HUES64 (cell line): ENCODE data around the gene USP30. TPM values are rescaled to one million over a fixed set of nuclear protein-coding genes. Genes with fewer than 3 reads are reported as not detected.
A peak's percentile ranks its signal among the peaks of the same experiment; 100 is the strongest.

Experiments
- H3K27ac ChIP-seq: 2 replicates; pipeline ENCODE4 v1.7.0; 2013; ENCODE audit warnings: low read depth, low read length, inconsistent platforms
- H3K27me3 ChIP-seq: 2 replicates; pipeline ENCODE4 v1.6.1; 2013; ENCODE audit warnings: mild to moderate bottlenecking, low read length; ENCODE audit not compliant: insufficient read depth
- H3K36me3 ChIP-seq: 2 replicates; pipeline ENCODE4 v1.6.1; 2013; ENCODE audit warnings: mild to moderate bottlenecking, low read length; ENCODE audit not compliant: insufficient read depth
- H3K4me1 ChIP-seq: 2 replicates; pipeline ENCODE4 v1.6.1; 2013; ENCODE audit warnings: mild to moderate bottlenecking, low read length, moderate library complexity; ENCODE audit not compliant: insufficient read depth
- H3K4me3 ChIP-seq: 2 replicates; pipeline ENCODE4 v1.5.1; 2013; ENCODE audit warnings: mild to moderate bottlenecking, low read length, moderate library complexity
- H3K9ac ChIP-seq: 2 replicates; pipeline ENCODE4 v1.6.1; 2013; ENCODE audit warnings: mild to moderate bottlenecking, low read depth, low read length
- H3K9me3 ChIP-seq: 2 replicates; pipeline ENCODE4 v1.6.1; 2013; ENCODE audit warnings: low read depth, low read length; ENCODE audit not compliant: insufficient read depth
- WGBS: fragments of 150-250, 120-280 bp; methylation state at CpG from one replicate; pipeline ENCODE4 v1.1.7; 2013; ENCODE audit warnings: missing lambda C conversion rate; 5-methylcytosine and 5-hydroxymethylcytosine counted together
- polyA plus RNA-seq, 2 experiments: library from polyadenylated mRNA; stranded (reverse); fragments of 50-300 nt; gene quantifications; one replicate each; pipeline ENCODE4 v1.2.3, GENCODE V29; 2013

USP30 gene
- polyA plus RNA-seq (2013, experiment 1 of 2), result 5.6 TPM
- polyA plus RNA-seq (2013, experiment 2 of 2), result 7.0 TPM

- H3K4me1 ChIP-seq, result no peaks in the 10 kb centered on the region; the same call in 1 of the 2 replicates
- WGBS, result under 1% methylated on average over 61 of the region's 61 CpGs
- no peaks in the 10 kb centered on the region for H3K36me3 ChIP-seq
- H3K9me3 ChIP-seq, result no peaks in the 10 kb centered on the region
- peak within 1 kb of the TSS; percentile 60 for H3K9ac ChIP-seq
- H3K4me3 ChIP-seq, result peak within 1 kb of the TSS; percentile 93
- no peak within 1 kb of the TSS for H3K27ac ChIP-seq
- no peaks in the 10 kb centered on the region for H3K27me3 ChIP-seq
These were observed at the start of gene USP30 for GRCh38 chr12:109052414-109053323. USP30 (plus strand) TSS chr12:109052576; CDS start chr12:109052679, 103 bp downstream.

- Histone ChIP-seq H3K9ac (no peak overlapping the region), H3K36me3 (no peaks in the 10 kb centered on the region), H3K9me3 (no peaks in the 10 kb centered on the region), H3K4me3 (no peak overlapping the region), H3K27me3 (no peaks in the 10 kb centered on the region), H3K27ac (no peak overlapping the region), H3K4me1 (no peaks in the 10 kb centered on the region)
- 97% methylated on average over 3 of the region's 3 CpGs for WGBS
These were observed 48.4 kb upstream of the USP30 start for GRCh38 chr12:109004017-109004416.

GRCh38 chr12:109009766-109010165, 42.6 kb upstream of the USP30 start:
- 90% methylated on average over 1 of the region's 1 CpG for WGBS
- H3K27me3 ChIP-seq, result no peaks in the 10 kb centered on the region

GRCh38 chr12:109010259-109010658, 42.1 kb upstream of the USP30 start:
- WGBS, result 80% methylated on average over 2 of the region's 2 CpGs
- Histone ChIP-seq H3K4me1 (no peaks in the 10 kb centered on the region), H3K9ac (no peak overlapping the region), H3K36me3 (no peaks in the 10 kb centered on the region), H3K4me3 (no peak overlapping the region), H3K9me3 (no peaks in the 10 kb centered on the region), H3K27ac (no peak overlapping the region), H3K27me3 (no peaks in the 10 kb centered on the region)

More at GRCh38 chr12:109009766-109010165, 42.6 kb upstream of the USP30 start:
- H3K27ac ChIP-seq, result no peak overlapping the region
- H3K9me3 ChIP-seq, result no peaks in the 10 kb centered on the region
- no peaks in the 10 kb centered on the region for H3K4me1 ChIP-seq
- no peak overlapping the region for H3K9ac ChIP-seq
- H3K4me3 ChIP-seq, result no peak overlapping the region
- no peaks in the 10 kb centered on the region for H3K36me3 ChIP-seq

GRCh38 chr12:109014984-109015765, 37.2 kb upstream of the USP30 start:
- no peaks in the 10 kb centered on the region for H3K4me1 ChIP-seq
- no peak overlapping the region for H3K4me3 ChIP-seq
- H3K27me3 ChIP-seq, result no peaks in the 10 kb centered on the region
- H3K27ac ChIP-seq, result no peak overlapping the region
- no peaks in the 10 kb centered on the region for H3K9me3 ChIP-seq
- H3K36me3 ChIP-seq, result no peaks in the 10 kb centered on the region
- no peak overlapping the region for H3K9ac ChIP-seq
- WGBS, result 91% methylated on average over 6 of the region's 6 CpGs

- 88% methylated on average over 8 of the region's 8 CpGs for WGBS
- Histone ChIP-seq H3K27me3 (no peaks in the 10 kb centered on the region), H3K4me1 (no peaks in the 10 kb centered on the region), H3K4me3 (no peak overlapping the region), H3K36me3 (no peaks in the 10 kb centered on the region), H3K27ac (no peak overlapping the region), H3K9me3 (no peaks in the 10 kb centered on the region), H3K9ac (no peak overlapping the region)
These were observed 36.4 kb upstream of the USP30 start for GRCh38 chr12:109016016-109016415.

GRCh38 chr12:109016978-109017377, 35.4 kb upstream of the USP30 start:
- H3K4me1 ChIP-seq, result no peaks in the 10 kb centered on the region
- WGBS, result 75% methylated on average over 6 of the region's 6 CpGs

GRCh38 chr12:109018296-109018695, 34.1 kb upstream of the USP30 start:
- 82% methylated on average over 4 of the region's 4 CpGs for WGBS

More at GRCh38 chr12:109016978-109017377, 35.4 kb upstream of the USP30 start:
- Histone ChIP-seq H3K36me3 (no peaks in the 10 kb centered on the region), H3K27me3 (no peaks in the 10 kb centered on the region), H3K27ac (no peak overlapping the region), H3K9ac (no peak overlapping the region), H3K4me3 (no peak overlapping the region), H3K9me3 (no peaks in the 10 kb centered on the region)

GRCh38 chr12:109020146-109020795, 32.1 kb upstream of the USP30 start:
- Histone ChIP-seq H3K9ac (no peak overlapping the region), H3K4me1 (no peaks in the 10 kb centered on the region), H3K36me3 (no peaks in the 10 kb centered on the region), H3K4me3 (peak overlapping the region; percentile 46), H3K27ac (no peak overlapping the region), H3K9me3 (no peaks in the 10 kb centered on the region), H3K27me3 (peaks cover 6% of the 10 kb centered on the region; the same call in 1 of the 2 replicates)
- WGBS, result 66% methylated on average over 7 of the region's 7 CpGs

More at GRCh38 chr12:109018296-109018695, 34.1 kb upstream of the USP30 start:
- Histone ChIP-seq H3K4me1 (no peaks in the 10 kb centered on the region), H3K27me3 (peaks cover 6% of the 10 kb centered on the region; the same call in 1 of the 2 replicates), H3K4me3 (no peak overlapping the region), H3K27ac (no peak overlapping the region), H3K36me3 (no peaks in the 10 kb centered on the region), H3K9ac (no peak overlapping the region), H3K9me3 (no peaks in the 10 kb centered on the region)

- Histone ChIP-seq H3K9ac (no peak within 1 kb of the TSS), H3K36me3 (no peaks in the 10 kb centered on the region), H3K27me3 (peaks cover 6% of the 10 kb centered on the region; the same call in 1 of the 2 replicates), H3K27ac (no peak within 1 kb of the TSS), H3K4me3 (peak within 1 kb of the TSS; percentile 46), H3K9me3 (no peaks in the 10 kb centered on the region), H3K4me1 (no peaks in the 10 kb centered on the region)
- WGBS, result 9% methylated on average over 30 of the region's 30 CpGs
These were observed 31.5 kb upstream of the USP30 start, which contains the start of gene SVOP for GRCh38 chr12:109020796-109021380. SVOP (minus strand) TSS chr12:109021068; CDS start chr12:109020868, 200 bp downstream.
